K562 (cell line): ENCODE data around the gene METTL18.

Source experiments
- CBFA2T3 ChIP-seq: fragments of 450-650 bp; IDR thresholded peaks from 2 replicates; pipeline ENCODE4 v1.6.1; 2017
- GATAD2A ChIP-seq: fragments of 450-650 bp; IDR thresholded peaks from 2 replicates; pipeline ENCODE4 v1.6.1; 2017
- HDAC6 ChIP-seq: IDR thresholded peaks from 2 replicates; pipeline ENCODE4 v1.6.1; 2012; ENCODE audit warnings: low read depth, mild to moderate bottlenecking, control low read depth, inconsistent platforms, low read length, moderate library complexity
- RERE ChIP-seq: sonication (generic); formaldehyde crosslinking; IDR thresholded peaks from 2 replicates; pipeline ENCODE4 v1.8.0; 2023; ENCODE audit warnings: missing genetic modification reagents, mild to moderate bottlenecking, borderline replicate concordance
- TARDBP ChIP-seq: fragments of 450-650 bp; IDR thresholded peaks from 2 replicates; pipeline ENCODE4 v1.6.1; 2016

GRCh38 chr1:169835647-169836046 is 40.9 kb upstream of the METTL18 start:
- no peak for TF ChIP-seq CBFA2T3
- no peak for TF ChIP-seq GATAD2A
- no peak for TF ChIP-seq TARDBP
- TF ChIP-seq RERE: no peak
- TF ChIP-seq HDAC6: no peak
